Myocyte (in vitro differentiated cells): ENCODE measurements around the gene FER. TPM values are rescaled to one million over a fixed set of nuclear protein-coding genes. Genes with fewer than 3 reads are reported as not detected.

ENCODE experiments used
- DNase-seq: peaks from one replicate; pipeline ENCODE4 v3.0.0-alpha.2; 2012; ENCODE audit warnings: low read depth
- total RNA-seq: library from RNA; depleted of rRNA; stranded (reverse); fragments of >200 nt; gene quantifications from 2 replicates; pipeline ENCODE4 v1.2.3, GENCODE V29; 2014

The FER gene
- total RNA-seq, 1 donor from 2014 or later, result 13.9 TPM

DNA sequence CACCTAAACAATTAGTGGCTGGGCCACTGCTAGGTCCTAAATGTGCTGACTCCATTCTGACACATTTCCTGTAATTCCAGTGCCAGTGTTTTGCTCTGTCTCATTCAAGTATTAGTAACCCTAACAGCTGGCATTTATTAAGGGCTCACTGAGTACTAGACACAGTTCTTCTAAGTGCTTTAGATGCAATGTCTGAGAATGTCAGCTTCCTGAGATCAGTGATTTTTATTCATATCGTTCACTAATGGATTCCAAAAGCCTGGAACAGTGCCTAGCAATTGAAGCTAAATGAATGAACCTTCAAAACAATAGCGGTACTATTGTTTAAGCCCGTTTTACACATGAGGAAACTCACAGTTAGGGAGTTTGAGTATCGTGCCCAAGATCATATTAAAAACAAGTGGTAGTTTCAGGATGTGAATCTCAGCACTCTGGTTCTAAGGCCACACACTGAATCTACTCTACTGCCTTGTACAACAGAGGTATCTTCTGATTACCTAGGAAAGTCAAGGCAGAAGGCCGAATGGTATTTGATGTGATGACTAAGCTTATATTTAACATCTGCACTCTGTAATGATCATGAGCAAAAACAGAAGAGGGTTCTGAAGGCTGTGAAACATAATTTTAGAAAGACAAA, 358.1 kb downstream of the FER start:
- DNase-seq, result peak; percentile 57

DNA sequence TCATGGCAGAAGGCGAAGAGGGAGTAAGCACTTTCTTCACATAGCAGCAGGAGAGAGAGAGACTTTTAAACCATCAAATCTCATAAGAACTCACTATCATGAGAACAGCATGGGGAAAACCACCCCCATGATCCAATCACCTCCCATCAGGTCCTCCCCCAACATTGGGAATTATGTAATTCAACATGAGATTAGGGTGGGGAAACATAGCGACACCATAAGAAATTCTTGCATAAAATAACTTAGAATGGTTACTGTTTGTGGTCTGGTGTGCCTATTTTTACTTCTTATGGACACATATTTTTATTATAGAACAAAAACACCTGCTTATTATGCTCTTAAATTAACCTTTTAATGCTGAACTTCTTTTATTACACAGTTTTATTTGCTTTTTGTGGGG, 364.0 kb downstream of the FER start:
- peak; percentile 7 for DNase-seq

- DNase-seq, result no peak
Observed at GRCh38 chr5:109113608-109114007, 365.9 kb downstream of the FER start.

DNA sequence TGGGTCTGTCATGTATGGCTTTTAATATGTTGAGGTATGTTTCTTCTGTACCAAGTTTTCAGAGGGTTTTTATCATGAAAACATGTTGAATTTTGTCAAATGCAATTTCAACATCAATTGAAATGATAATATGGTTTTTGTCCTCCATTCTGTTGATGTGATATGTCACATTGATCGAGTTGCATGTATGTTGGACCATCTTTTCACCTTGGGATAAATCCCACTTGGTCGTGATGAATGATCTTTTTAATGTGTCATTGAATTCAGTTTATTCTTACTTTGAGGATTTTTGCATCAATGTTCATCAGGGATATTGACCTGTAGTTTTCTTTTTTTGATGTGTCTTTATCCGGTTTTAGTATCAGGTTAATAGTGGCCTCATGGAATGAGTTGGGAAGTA, 373.5 kb downstream of the FER start:
- no peak for DNase-seq

DNA sequence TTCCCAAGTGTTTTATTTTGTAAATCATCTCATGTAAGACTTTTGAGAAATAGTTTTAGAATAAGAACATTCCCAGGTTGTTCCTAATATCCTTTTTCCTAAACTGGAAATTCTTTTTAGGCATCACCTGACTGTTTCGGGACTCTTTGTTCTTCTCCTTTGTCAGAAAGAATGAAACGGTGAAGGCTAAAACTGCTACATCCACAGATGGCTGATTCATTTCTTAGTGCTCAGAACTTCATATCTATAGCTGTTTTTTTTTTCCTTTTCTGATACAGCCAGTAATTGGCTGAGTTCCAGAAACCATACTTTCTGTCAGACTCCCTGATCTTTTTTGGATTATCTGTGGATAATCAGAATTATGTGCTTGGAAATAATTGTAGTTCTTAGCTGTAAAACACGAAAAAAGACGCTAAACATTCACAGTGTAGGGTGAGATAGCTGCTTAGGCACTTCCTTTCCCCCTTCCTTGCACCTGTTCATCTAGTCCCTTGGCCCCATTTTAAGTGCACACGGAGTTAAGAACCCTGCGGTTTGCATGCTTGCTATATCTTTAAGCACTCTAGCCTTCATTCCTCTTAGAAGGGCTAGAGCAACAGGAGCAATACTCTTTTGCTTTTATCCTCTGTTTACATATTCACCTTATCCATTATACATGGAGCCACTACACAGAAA, 378.2 kb downstream of the FER start:
- DNase-seq, result peak; percentile 61

GRCh38 chr5:109126481-109126880, 378.8 kb downstream of the FER start:
- DNase-seq, result no peak

- no peak for DNase-seq
Observed at GRCh38 chr5:109136906-109137305, 389.2 kb downstream of the FER start.

GRCh38 chr5:109141222-109142200, 393.8 kb downstream of the FER start:
- DNase-seq, result peak; percentile 27

- DNase-seq, result no peak
Observed at GRCh38 chr5:109143031-109143430, 395.3 kb downstream of the FER start.

DNA sequence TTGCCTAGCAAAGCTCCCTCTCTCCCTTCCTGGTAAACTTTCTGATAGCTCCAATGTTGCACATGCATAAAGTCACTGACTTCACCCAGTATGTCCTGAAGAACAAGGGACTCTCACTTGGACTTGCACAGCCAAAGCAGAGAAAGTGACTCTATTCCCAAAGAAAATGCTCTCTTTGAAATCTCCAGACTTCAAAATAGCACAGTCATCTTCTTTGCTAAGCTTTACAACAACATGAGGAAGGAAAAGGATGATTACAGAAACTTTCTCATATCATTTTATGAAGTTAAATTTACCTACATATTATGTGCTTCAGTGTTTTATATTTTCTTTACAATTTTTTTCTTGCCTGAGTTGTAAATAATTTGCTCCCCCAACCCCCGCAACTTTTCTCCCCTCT, 397.4 kb downstream of the FER start:
- DNase-seq, result no peak

DNA sequence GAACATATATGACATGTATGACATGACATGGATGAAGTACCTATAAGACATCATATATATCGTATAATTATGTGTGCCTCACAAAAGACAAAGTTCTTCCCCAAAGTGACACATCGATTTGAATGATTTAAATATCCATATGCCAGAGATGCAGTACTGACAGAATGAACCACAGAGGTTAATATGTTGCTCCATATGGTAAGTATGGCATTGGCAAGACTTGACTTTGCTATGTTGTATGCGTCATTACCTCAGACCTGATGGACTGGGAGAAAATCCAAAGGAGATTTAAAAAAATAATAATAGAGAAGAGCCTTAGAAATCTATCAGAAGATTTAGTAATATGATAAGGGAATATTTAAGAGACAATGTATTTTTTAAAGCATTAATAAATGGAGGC, 398.9 kb downstream of the FER start:
- no peak for DNase-seq

GRCh38 chr5:109152565-109152964, 404.9 kb downstream of the FER start:
- DNase-seq, result no peak

GRCh38 chr5:109155625-109156024, 407.9 kb downstream of the FER start:
- DNase-seq, result no peak

DNA sequence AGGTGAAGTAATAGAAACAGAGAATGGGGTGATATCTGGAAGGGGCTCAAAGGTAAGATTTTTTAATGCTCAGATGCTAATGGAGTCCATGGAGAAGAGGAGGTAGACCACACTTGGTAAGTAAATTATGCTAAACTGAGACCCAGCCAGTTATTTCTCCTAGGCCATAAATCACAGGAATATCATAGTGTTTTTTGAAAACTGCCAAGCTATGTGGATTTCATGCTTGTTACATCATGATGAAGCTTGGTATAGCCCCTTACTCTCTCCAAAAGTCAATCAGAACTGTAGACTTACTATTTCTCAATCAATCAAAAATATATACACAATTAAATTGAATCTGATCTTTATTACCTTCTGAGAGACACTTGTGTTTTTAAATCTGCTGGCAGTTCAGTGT, 409.2 kb downstream of the FER start:
- no peak for DNase-seq

GRCh38 chr5:109160468-109160867, 412.8 kb downstream of the FER start:
- DNase-seq, result no peak

- DNase-seq, result peak; percentile 10
Observed at GRCh38 chr5:109161914-109162683, 414.4 kb downstream of the FER start.

GRCh38 chr5:109163336-109163735, 415.6 kb downstream of the FER start:
- DNase-seq, result peak; percentile 78

DNA sequence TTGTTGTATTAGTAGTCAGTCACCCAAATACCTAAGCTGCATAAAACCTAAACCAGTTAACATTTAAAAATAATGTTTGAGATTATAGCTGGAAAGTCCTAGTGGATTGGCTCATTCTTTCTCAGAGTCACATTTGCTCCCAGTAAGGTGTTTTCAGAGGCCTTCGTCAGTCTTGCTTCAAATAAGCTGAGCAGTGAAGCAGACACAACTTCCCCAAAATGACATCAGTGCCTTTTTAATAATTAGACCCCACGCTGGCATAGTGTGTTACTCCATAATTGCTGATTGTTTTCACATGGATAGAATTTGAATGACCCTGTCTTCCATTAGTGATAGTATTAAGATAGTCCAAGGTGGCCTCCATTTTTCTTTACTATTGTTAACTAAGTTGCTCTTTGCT, 416.3 kb downstream of the FER start:
- DNase-seq, result no peak

DNA sequence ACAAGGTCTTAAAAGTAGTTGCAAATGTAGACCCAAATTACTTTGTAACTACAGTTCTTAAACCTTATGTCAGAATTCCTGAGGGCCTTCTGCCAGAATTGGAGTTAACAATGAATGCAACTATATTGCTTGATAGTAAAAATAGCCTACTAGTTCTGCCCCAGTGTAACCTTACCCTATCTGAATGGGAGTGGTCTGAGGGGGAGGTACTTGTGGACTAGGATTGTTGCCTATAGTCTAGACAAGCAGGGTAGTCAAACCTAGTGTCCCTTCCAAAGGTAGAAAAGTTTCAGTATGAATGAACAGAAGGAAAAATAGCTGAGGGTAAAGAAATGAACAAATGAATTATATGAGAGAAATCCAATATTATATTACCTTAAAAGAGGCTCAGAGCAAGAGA, 419.9 kb downstream of the FER start:
- DNase-seq, result peak; percentile 14

DNA sequence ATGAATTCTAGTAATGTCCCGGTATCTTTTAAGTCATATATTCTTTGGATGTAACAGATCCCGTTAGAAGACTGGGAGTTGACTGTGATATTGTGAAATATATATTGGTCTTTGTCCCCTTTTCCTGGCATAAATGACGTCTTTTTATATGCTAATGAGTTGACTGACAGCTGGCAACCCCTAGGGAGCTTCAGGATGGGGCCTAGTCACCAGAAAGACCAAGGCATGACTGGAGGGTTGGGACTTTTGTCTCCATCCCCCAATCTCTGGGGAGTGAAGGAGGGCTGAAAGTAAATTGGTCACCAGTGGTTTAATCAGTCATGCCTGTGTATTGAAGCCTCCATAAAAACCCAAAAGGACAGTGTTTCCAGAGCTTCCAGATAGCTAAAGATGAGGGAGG, 420.5 kb downstream of the FER start:
- peak; percentile 13 for DNase-seq

DNA sequence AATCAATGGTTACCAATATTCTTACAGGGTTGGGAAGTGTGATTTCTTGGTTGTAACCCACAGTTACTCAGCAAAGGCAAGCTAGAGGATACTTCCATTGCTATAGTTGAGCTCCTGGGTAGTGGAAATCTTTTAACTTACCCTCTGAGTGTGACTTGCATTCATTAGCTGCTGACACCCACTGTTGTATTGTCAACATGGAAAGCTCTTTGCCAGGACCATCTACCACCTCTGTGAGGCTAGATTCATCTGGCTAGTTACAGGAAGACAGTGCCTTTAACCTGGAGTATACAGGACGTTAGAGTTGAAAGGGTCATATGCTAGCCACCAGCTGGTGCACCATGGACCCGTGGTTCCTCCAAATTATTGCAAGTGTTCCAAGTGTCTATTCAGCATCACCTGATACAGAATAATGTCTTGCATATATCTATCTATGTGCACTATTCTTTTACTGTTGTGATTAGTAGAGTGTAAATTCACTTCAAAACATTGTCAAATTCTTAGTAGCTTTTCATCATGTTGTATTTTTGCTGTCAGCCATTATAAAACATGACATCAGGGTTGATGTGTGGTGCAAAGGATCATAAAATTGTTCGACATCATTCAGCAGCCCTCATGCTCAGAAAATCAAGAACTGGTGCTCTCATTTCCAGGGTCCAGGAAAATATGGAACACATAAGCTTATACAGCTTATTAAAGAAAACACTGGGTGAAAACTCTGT, 423.1 kb downstream of the FER start:
- no peak for DNase-seq
